ENCODE measurements around the gene CPA1. TPM values are rescaled to one million over a fixed set of nuclear protein-coding genes. Genes with fewer than 3 reads are reported as not detected.

CPA1 gene
- total and polyA plus RNA-seq, 9 of the 15 experiments (the other 6 are each of a cell fraction or from before 2014, with no cell fraction given): 6.5 TPM; not detected in 8

DNA sequence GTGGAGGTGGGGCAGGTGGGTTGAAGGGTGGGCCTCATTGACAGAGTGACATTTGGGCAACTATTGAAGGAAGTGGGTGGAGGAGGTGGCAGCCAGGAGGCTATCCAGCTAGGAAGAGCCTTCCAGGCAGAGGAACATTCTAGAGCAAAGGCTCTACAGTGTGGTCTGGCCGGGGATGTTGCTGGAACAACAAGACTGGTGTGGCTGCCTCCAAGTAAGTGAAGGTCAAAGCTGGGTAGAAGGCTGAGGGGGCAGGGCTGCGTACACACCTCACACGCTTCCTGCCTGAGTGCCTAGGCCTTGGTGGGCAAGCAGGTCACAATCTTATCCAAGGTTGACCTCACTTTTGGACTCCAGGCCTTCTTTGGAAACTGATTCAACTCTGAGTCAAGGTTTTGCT lies 6.6 kb downstream of the CPA1 start (continued):
- no peak for TF ChIP-seq CEBPB (tag; IDR thresholded peaks at IDR 0.05)
- TF ChIP-seq BRD4 (IDR thresholded peaks at IDR 0.05): no peak

DNA sequence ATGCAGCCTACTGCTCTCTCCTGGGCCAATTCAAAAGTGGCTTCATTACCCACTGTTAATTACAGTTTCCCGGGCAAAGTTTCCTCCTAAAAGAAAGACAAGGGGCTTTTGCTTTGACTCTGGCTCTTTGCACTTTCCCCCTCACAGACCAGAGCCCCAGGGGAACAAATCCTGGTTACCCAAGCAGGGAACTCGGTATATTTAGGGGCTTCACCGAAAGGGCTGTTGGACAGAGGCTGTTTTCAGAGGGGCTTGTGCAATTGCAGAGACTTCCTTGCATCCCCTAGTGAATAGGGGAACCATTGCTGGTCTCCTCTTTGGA lies 7.0 kb downstream of the CPA1 start:
- Histone ChIP-seq H3K9me1 (ENCODE audit: control insufficient read depth, insufficient read depth, low read length) (no peaks in the 10 kb centered on the region), H3K4me2 (ENCODE audit: insufficient read depth, low read length) (no peak overlapping the region), H3K79me2 (ENCODE audit: control insufficient read depth, insufficient read depth, low read length) (no peaks in the 10 kb centered on the region), H3K4me1 (replicated peaks in 1 of 2; ENCODE audit: control insufficient read depth in 2 of 2, insufficient read depth in 2 of 2, low read length in 2 of 2) (peaks cover 0 to under 1% of the 10 kb centered on the region in 2 experiments; a peak in 1 of 5 replicates), H3K9me3 (replicated peaks; ENCODE audit: control insufficient read depth, insufficient read depth, low read depth, low read length) (no peaks in the 10 kb centered on the region), H3K27ac (ENCODE audit: extremely low read depth, low read depth, low read length) (no peak overlapping the region), H3K4me3 (no peak overlapping the region), H4K20me1 (replicated peaks; ENCODE audit: control insufficient read depth, insufficient read depth, low read length) (no peaks in the 10 kb centered on the region), H3K9ac (ENCODE audit: insufficient read depth in 1 of 2, low read depth in 2 of 2, low read length in 2 of 2) (no peak overlapping the region), H3K36me3 (ENCODE audit: control insufficient read depth, insufficient read depth, low read length) (no peaks in the 10 kb centered on the region), H3K27me3 (ENCODE audit: control insufficient read depth in 2 of 2, insufficient read depth in 2 of 2, low read length in 2 of 2) (peaks cover 5 to 30% of the 10 kb centered on the region in 2 experiments; a peak in 4 of 5 replicates), H2AFZ (ENCODE audit: low read depth, low read length) (no peak overlapping the region)
- TF ChIP-seq KAT8 (IDR thresholded peaks at IDR 0.05; ENCODE audit: low read depth) (no peak), TAF1 (IDR thresholded peaks at IDR 0.05; ENCODE audit: control insufficient read depth, extremely low read depth, insufficient read depth, low read length, severe bottlenecking) (no peak), ZNF592 (IDR thresholded peaks at IDR 0.05) (no peak), ELF1 (tag; IDR thresholded peaks at IDR 0.05) (no peak)
- TF ChIP-seq, protein P1, sequence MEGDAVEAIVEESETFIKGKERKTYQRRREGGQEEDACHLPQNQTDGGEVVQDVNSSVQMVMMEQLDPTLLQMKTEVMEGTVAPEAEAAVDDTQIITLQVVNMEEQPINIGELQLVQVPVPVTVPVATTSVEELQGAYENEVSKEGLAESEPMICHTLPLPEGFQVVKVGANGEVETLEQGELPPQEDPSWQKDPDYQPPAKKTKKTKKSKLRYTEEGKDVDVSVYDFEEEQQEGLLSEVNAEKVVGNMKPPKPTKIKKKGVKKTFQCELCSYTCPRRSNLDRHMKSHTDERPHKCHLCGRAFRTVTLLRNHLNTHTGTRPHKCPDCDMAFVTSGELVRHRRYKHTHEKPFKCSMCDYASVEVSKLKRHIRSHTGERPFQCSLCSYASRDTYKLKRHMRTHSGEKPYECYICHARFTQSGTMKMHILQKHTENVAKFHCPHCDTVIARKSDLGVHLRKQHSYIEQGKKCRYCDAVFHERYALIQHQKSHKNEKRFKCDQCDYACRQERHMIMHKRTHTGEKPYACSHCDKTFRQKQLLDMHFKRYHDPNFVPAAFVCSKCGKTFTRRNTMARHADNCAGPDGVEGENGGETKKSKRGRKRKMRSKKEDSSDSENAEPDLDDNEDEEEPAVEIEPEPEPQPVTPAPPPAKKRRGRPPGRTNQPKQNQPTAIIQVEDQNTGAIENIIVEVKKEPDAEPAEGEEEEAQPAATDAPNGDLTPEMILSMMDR (IDR thresholded peaks at IDR 0.05 in 2 of 3, conservative IDR thresholded peaks at IDR 0.05 in 1 of 3; ENCODE audit: insufficient read depth in 2 of 3, low read depth in 1 of 3, low read length in 3 of 3): no peak
- in situ Hi-C loops (cut with MboI) (no loop called here), intact Hi-C loops (cut with micrococcal nuclease) (no loop called here)
- WGBS (ENCODE audit: insufficient coverage, low coverage, missing lambda C conversion rate): 6% methylated on average over 3 of the region's 3 CpGs
- POLR2A ChIA-PET: no interaction called here
- no peak for DNase-seq (ENCODE audit: extremely low read depth in 1 of 4, low spot score in 3 of 4)
- BruUV-seq (replicated peaks): no TSS peak
- CTCF ChIA-PET (ENCODE audit: low intra/inter-chr PET ratio): no interaction called here
- no peak for FAIRE-seq
- no peak for ATAC-seq

Measured in K562 (cell line).